Measurements from ENCODE around the gene APOOL.

DNA sequence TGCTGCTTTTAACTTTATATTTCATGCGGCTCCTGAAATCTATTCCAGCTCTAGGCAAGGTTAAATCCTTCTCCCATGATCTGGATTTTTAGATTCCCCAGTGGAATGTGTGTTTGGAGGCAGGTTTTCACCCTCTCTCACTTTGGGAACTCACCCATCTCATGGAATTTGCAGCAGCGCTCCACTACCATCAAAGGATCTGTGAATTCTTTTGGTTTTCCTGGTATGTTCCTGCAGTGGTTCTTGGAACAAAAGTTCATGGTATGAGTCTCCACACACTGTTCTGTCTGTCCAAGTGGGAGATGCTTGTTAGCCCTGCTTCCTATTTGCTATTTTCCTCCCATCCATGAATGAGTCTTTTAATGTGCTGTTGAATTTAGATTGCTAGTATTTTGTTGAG lies 14.0 kb downstream of the APOOL start:
- TF ChIP-seq, protein P1, sequence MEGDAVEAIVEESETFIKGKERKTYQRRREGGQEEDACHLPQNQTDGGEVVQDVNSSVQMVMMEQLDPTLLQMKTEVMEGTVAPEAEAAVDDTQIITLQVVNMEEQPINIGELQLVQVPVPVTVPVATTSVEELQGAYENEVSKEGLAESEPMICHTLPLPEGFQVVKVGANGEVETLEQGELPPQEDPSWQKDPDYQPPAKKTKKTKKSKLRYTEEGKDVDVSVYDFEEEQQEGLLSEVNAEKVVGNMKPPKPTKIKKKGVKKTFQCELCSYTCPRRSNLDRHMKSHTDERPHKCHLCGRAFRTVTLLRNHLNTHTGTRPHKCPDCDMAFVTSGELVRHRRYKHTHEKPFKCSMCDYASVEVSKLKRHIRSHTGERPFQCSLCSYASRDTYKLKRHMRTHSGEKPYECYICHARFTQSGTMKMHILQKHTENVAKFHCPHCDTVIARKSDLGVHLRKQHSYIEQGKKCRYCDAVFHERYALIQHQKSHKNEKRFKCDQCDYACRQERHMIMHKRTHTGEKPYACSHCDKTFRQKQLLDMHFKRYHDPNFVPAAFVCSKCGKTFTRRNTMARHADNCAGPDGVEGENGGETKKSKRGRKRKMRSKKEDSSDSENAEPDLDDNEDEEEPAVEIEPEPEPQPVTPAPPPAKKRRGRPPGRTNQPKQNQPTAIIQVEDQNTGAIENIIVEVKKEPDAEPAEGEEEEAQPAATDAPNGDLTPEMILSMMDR (IDR thresholded peaks at IDR 0.05 in 2 of 3, conservative IDR thresholded peaks at IDR 0.05 in 1 of 3; ENCODE audit: control insufficient read depth in 2 of 3, extremely low read depth in 1 of 3, insufficient read depth in 1 of 3, low read depth in 3 of 3, low read length in 3 of 3) = no peak
- TF ChIP-seq ZNF687 (IDR thresholded peaks at IDR 0.05) = no peak
- TF ChIP-seq POLR2A (IDR thresholded peaks at IDR 0.05; ENCODE audit: low read depth, low read length) = no peak
- no peak for TF ChIP-seq RAD21 (IDR thresholded peaks at IDR 0.05; ENCODE audit: insufficient read depth, low read depth, low read length)
- TF ChIP-seq STAT1 (conservative IDR thresholded peaks at IDR 0.05) = no peak
- TF ChIP-seq, protein P2, sequence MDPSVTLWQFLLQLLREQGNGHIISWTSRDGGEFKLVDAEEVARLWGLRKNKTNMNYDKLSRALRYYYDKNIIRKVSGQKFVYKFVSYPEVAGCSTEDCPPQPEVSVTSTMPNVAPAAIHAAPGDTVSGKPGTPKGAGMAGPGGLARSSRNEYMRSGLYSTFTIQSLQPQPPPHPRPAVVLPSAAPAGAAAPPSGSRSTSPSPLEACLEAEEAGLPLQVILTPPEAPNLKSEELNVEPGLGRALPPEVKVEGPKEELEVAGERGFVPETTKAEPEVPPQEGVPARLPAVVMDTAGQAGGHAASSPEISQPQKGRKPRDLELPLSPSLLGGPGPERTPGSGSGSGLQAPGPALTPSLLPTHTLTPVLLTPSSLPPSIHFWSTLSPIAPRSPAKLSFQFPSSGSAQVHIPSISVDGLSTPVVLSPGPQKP (IDR thresholded peaks at IDR 0.05; ENCODE audit: low read depth, low read length) = no peak
- no peak for TF ChIP-seq JUNB (IDR thresholded peaks at IDR 0.05)
- no peak for TF ChIP-seq GABPA (IDR thresholded peaks at IDR 0.05; ENCODE audit: low read depth)
- TF ChIP-seq CEBPB (IDR thresholded peaks at IDR 0.05; ENCODE audit: borderline replicate concordance in 1 of 2, low read depth in 2 of 2, low read length in 2 of 2) = no peak
- no peak for TF ChIP-seq USF2 (IDR thresholded peaks at IDR 0.05; ENCODE audit: borderline replicate concordance, low read depth, low read length)
- TF ChIP-seq ETV6 (conservative IDR thresholded peaks at IDR 0.05 in 1 of 2, IDR thresholded peaks at IDR 0.05 in 1 of 2; ENCODE audit: borderline replicate concordance in 1 of 2, low read depth in 1 of 2) = no peak
- no peak for TF ChIP-seq EGR1 (IDR thresholded peaks at IDR 0.05; ENCODE audit: borderline replicate concordance in 1 of 2, low read depth in 2 of 2, low read length in 2 of 2)
- no peak for TF ChIP-seq RCOR1 (conservative IDR thresholded peaks at IDR 0.05; ENCODE audit: low read depth, low read length)
